SK-N-SH (cell line): ENCODE measurements around the gene RNF150. TPM values are rescaled to one million over a fixed set of nuclear protein-coding genes. Genes with fewer than 3 reads are reported as not detected.
"Not testable (repeated sequence)": the region's sequence is repeated elsewhere in the genome, so short reads cannot be mapped to it uniquely, and the experiment has no call there.

Experiments used
- CTCF ChIA-PET: fragments of 300-600, 350-600 bp; formaldehyde crosslinking; extraction: SDS; loops from one replicate; lab custom pipeline; 2021; lab: Yijun Ruan, JAX
- POLR2A ChIA-PET: fragments of 350-600 bp; sonication (Branson Sonifier 250); formaldehyde crosslinking; extraction: SDS; loops from one replicate; lab custom pipeline; 2020; ENCODE audit warnings: antibody characterized with exemption, inconsistent platforms; lab: Yijun Ruan, JAX
- DNase-seq: peaks from one replicate; pipeline ENCODE4 v3.0.0; 2012
- H2AFZ ChIP-seq: fragments of 200-600 bp; sonication (generic); 2 replicates; pipeline ENCODE4 v1.8.1; 2016; ENCODE audit warnings: antibody characterized with exemption, mild to moderate bottlenecking, low read depth
- H3F3A ChIP-seq: fragments of 200-600 bp; sonication (generic); replicated peaks from 2 replicates; pipeline ENCODE3; 2016; ENCODE audit warnings: antibody characterized with exemption, mild to moderate bottlenecking; ENCODE audit not compliant: insufficient read depth
- H3K27ac ChIP-seq, 2 experiments: fragments of 200-500 bp in 1 of 2; fragments of 200-600 bp in 1 of 2; sonication (Bioruptor generic) in 1 of 2; sonication (generic), shearing (Covaris generic) in 1 of 2; 2 replicates each; pipeline versions ENCODE4 v1.5.1 to v1.6.1; 2014 to 2016; ENCODE audit warnings: low read depth in 2 of 2, inconsistent platforms in 1 of 2, low read length in 1 of 2, mild to moderate bottlenecking in 1 of 2, mixed read lengths in 1 of 2
- H3K27me3 ChIP-seq: fragments of 200-600 bp; sonication (generic), shearing (Covaris generic); 2 replicates; pipeline ENCODE4 v1.6.1; 2016; ENCODE audit warnings: mixed run types; ENCODE audit not compliant: insufficient read depth
- H3K36me3 ChIP-seq, 2 experiments: fragments of 200-500 bp in 1 of 2; fragments of 200-600 bp in 1 of 2; sonication (Bioruptor generic) in 1 of 2; sonication (generic) in 1 of 2; replicated peaks in 1 of 2; 2 replicates each; pipeline versions ENCODE3 to v1.5.1; 2014 to 2016; ENCODE audit warnings: low read length in 1 of 2, mild to moderate bottlenecking in 1 of 2; ENCODE audit not compliant: insufficient read depth in 2 of 2, control insufficient read depth in 1 of 2
- H3K4me1 ChIP-seq, 2 experiments: fragments of 200-500 bp in 1 of 2; fragments of 200-600 bp in 1 of 2; sonication (Bioruptor generic) in 1 of 2; sonication (generic), shearing (Covaris generic) in 1 of 2; 2 replicates each; pipeline versions ENCODE4 v1.5.1 to v1.6.1; 2014 to 2016; ENCODE audit warnings: low read depth in 1 of 2, low read length in 1 of 2, mixed run types in 1 of 2; ENCODE audit not compliant: insufficient read depth in 2 of 2, control insufficient read depth in 1 of 2
- H3K4me2 ChIP-seq: fragments of 200-600 bp; sonication (generic), shearing (Covaris generic); 2 replicates; pipeline ENCODE4 v1.6.1; 2017; ENCODE audit warnings: mixed run types
- H3K4me3 ChIP-seq, 2 experiments: fragments of 200-500 bp in 1 of 2; fragments of 200-600 bp in 1 of 2; sonication (Bioruptor generic) in 1 of 2; sonication (generic), shearing (Covaris generic) in 1 of 2; 2 replicates each; pipeline versions ENCODE4 v1.5.1 to v1.8.1; 2014 to 2016; ENCODE audit warnings: low read depth in 2 of 2, inconsistent platforms in 1 of 2, low read length in 1 of 2, mild to moderate bottlenecking in 1 of 2, mixed read lengths in 1 of 2, moderate library complexity in 1 of 2
- H3K79me2 ChIP-seq: fragments of 200-600 bp; sonication (generic); 2 replicates; pipeline ENCODE4 v1.8.1; 2017; ENCODE audit warnings: mild to moderate bottlenecking; ENCODE audit not compliant: insufficient read depth
- H3K9ac ChIP-seq: fragments of 200-600 bp; sonication (generic); 2 replicates; pipeline ENCODE4 v1.6.1; 2017; ENCODE audit warnings: mixed run types
- H3K9me2 ChIP-seq: fragments of 200-600 bp; sonication (generic); 2 replicates; pipeline ENCODE4 v1.6.1; 2017; ENCODE audit warnings: mixed run types
- H3K9me3 ChIP-seq: fragments of 200-600 bp; sonication (generic); 2 replicates; pipeline ENCODE4 v1.6.1; 2017; ENCODE audit warnings: mixed run types, mild to moderate bottlenecking, moderate library complexity
- H4K20me1 ChIP-seq: fragments of 200-600 bp; sonication (generic); 2 replicates; pipeline ENCODE4 v1.6.1; 2017; ENCODE audit warnings: mild to moderate bottlenecking, mixed run types; ENCODE audit not compliant: insufficient read depth
- FOXM1 ChIP-seq: IDR thresholded peaks from 2 replicates; pipeline ENCODE4 v1.4.0; 2012; ENCODE audit warnings: low read depth, mild to moderate bottlenecking
- GABPA ChIP-seq: IDR thresholded peaks from 2 replicates; pipeline ENCODE4 v1.4.0; 2012; ENCODE audit warnings: low read depth, mild to moderate bottlenecking
- JUND ChIP-seq: IDR thresholded peaks from 2 replicates; pipeline ENCODE4 v1.4.0; 2012
- MEF2A ChIP-seq: IDR thresholded peaks from 2 replicates; pipeline ENCODE4 v1.4.0; 2012; ENCODE audit warnings: low read depth, borderline replicate concordance
- NFIC ChIP-seq: IDR thresholded peaks from 2 replicates; pipeline ENCODE4 v1.4.0; 2012; ENCODE audit warnings: borderline replicate concordance
- NRF1 ChIP-seq: IDR thresholded peaks from 2 replicates; pipeline ENCODE4 v1.6.1; 2012; ENCODE audit warnings: low read depth, mild to moderate bottlenecking, low read length
- RCOR1 ChIP-seq: fragments of 150-350 bp; IDR thresholded peaks from 2 replicates; pipeline ENCODE4 v1.6.1; 2017; ENCODE audit warnings: antibody characterized with exemption, low read length
- RFX5 ChIP-seq: IDR thresholded peaks from 2 replicates; pipeline ENCODE4 v1.6.1; 2012; ENCODE audit warnings: mild to moderate bottlenecking, improper control_type of control experiment, low read length
- SMC3 ChIP-seq: IDR thresholded peaks from 2 replicates; pipeline ENCODE4 v1.6.1; 2012; ENCODE audit warnings: low read depth, low read length, improper control_type of control experiment
- TCF12 ChIP-seq: IDR thresholded peaks from 2 replicates; pipeline ENCODE4 v1.4.0; 2012
- ZBTB33 ChIP-seq: IDR thresholded peaks from 2 replicates; pipeline ENCODE4 v1.4.0; 2012; ENCODE audit warnings: low read depth, borderline replicate concordance
- whole genome bisulfite sequencing: methylation state at CpG from one replicate; pipeline ENCODE4 v1.1.6; 2017; ENCODE audit warnings: low lambda C conversion rate; 5-methylcytosine and 5-hydroxymethylcytosine counted together
- polyA plus RNA-seq, 3 experiments: library from polyadenylated mRNA; depleted of rRNA; stranded (reverse); fragments of >200 nt; gene quantifications; 2 replicates each; pipeline ENCODE4 v1.2.3, GENCODE V29; 2012
- TF ChIP-seq, protein P1 (sequence below): fragments of 150-350 bp; IDR thresholded peaks from 2 replicates; pipeline ENCODE4 v1.6.1; 2016; ENCODE audit warnings: mild to moderate bottlenecking, low read depth, low read length
- TF ChIP-seq, protein P2 (sequence below): fragments of 200-600 bp; sonication (generic); IDR thresholded peaks from 2 replicates; pipeline ENCODE4 v1.6.1; 2017; ENCODE audit warnings: antibody characterized with exemption, mild to moderate bottlenecking, moderate library complexity
- TF ChIP-seq, protein P3 (sequence below): IDR thresholded peaks from 2 replicates; pipeline ENCODE4 v1.4.0; 2012; ENCODE audit warnings: low read depth, borderline replicate concordance
- TF ChIP-seq, protein P4 (sequence below): IDR thresholded peaks from 2 replicates; pipeline ENCODE4 v1.4.0; 2012; ENCODE audit warnings: low read depth

Gene RNF150
- polyA plus RNA-seq, 1 of the 3 experiments (the other 2 are of a cell fraction) = 5.8 TPM

DNA sequence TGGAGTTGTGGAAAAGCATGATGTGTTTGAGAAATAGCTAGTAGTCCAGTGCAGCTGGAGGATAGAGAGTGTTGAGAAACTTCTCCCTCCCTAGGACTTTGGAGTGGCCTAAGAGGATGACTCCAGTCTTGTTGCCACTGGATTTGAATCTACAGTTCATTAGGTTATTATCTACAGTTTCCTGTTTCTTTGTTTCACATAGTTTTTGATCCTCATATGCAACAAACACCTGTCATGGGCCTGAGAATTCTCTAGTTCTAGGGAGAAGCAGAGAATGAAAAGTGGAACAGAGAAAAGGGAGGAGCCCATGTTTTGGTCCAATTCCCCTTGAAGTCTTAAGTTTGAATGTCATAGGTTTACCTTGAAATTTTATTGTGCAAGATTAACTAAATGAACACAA is 303.4 kb downstream of the RNF150 start:
- no peak overlapping the region for H3K4me3 ChIP-seq
- H4K20me1 ChIP-seq = no peaks in the 10 kb centered on the region
- DNase-seq = no peak
- no peaks in the 10 kb centered on the region for H3K36me3 ChIP-seq
- no peak overlapping the region for H3K9ac ChIP-seq
- H3K27ac ChIP-seq = no peak overlapping the region
- no peaks in the 10 kb centered on the region for H3K9me2 ChIP-seq
- H3F3A ChIP-seq = no peaks in the 10 kb centered on the region
- no peak for TF ChIP-seq NFIC
- TF ChIP-seq, protein P1, sequence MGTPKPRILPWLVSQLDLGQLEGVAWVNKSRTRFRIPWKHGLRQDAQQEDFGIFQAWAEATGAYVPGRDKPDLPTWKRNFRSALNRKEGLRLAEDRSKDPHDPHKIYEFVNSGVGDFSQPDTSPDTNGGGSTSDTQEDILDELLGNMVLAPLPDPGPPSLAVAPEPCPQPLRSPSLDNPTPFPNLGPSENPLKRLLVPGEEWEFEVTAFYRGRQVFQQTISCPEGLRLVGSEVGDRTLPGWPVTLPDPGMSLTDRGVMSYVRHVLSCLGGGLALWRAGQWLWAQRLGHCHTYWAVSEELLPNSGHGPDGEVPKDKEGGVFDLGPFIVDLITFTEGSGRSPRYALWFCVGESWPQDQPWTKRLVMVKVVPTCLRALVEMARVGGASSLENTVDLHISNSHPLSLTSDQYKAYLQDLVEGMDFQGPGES = no peak
- no peak for TF ChIP-seq RFX5
- no peaks in the 10 kb centered on the region for H3K27me3 ChIP-seq
- H3K4me1 ChIP-seq = no peaks in the 10 kb centered on the region
- H3K79me2 ChIP-seq = no peaks in the 10 kb centered on the region
- ChIA-PET CTCF (interaction anchor here (0.8 kb wide), 1 partner anchor 11 kb away, joined by 3 read pairs; no protein-coding TSS in a partner anchor), POLR2A (no interaction called here)
- H3K9me3 ChIP-seq = no peaks in the 10 kb centered on the region
- no peak overlapping the region for H3K4me2 ChIP-seq
- H2AFZ ChIP-seq = no peak overlapping the region

DNA sequence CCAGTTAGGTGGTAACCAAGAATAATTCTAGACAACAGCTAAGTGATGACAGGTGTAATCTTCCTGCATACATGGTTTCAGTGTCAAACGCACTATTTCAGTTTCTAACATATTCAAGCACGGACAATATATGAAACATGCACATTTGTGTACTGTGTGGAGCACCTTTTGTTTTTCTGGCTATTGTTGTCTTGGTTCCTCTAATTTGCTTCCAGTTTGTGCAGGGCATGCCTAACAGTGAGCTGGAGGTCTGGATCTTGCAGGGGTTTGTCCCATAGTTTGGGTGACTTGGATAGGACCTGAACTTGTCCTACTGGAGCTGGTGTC is 306.6 kb downstream of the RNF150 start:
- no peak overlapping the region for H3K4me2 ChIP-seq
- no peaks in the 10 kb centered on the region for H3K4me1 ChIP-seq
- no peaks in the 10 kb centered on the region for H3F3A ChIP-seq
- POLR2A ChIA-PET = no interaction called here
- WGBS = 83% methylated on average over 2 of the region's 2 CpGs
- no peak overlapping the region for H2AFZ ChIP-seq
- no peaks in the 10 kb centered on the region for H3K36me3 ChIP-seq
- H3K9me3 ChIP-seq = no peaks in the 10 kb centered on the region
- no peak overlapping the region for H3K27ac ChIP-seq
- no peaks in the 10 kb centered on the region for H3K9me2 ChIP-seq
- no peak overlapping the region for H3K4me3 ChIP-seq
- no peak for TF ChIP-seq MEF2A
- TF ChIP-seq ZBTB33 = no peak
- TF ChIP-seq, protein P2, sequence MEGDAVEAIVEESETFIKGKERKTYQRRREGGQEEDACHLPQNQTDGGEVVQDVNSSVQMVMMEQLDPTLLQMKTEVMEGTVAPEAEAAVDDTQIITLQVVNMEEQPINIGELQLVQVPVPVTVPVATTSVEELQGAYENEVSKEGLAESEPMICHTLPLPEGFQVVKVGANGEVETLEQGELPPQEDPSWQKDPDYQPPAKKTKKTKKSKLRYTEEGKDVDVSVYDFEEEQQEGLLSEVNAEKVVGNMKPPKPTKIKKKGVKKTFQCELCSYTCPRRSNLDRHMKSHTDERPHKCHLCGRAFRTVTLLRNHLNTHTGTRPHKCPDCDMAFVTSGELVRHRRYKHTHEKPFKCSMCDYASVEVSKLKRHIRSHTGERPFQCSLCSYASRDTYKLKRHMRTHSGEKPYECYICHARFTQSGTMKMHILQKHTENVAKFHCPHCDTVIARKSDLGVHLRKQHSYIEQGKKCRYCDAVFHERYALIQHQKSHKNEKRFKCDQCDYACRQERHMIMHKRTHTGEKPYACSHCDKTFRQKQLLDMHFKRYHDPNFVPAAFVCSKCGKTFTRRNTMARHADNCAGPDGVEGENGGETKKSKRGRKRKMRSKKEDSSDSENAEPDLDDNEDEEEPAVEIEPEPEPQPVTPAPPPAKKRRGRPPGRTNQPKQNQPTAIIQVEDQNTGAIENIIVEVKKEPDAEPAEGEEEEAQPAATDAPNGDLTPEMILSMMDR = no peak
- no peak for TF ChIP-seq JUND
- TF ChIP-seq, protein P3, sequence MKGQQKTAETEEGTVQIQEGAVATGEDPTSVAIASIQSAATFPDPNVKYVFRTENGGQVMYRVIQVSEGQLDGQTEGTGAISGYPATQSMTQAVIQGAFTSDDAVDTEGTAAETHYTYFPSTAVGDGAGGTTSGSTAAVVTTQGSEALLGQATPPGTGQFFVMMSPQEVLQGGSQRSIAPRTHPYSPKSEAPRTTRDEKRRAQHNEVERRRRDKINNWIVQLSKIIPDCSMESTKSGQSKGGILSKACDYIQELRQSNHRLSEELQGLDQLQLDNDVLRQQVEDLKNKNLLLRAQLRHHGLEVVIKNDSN = no peak
- no peak for TF ChIP-seq GABPA
- no peak for TF ChIP-seq FOXM1
- no peak for TF ChIP-seq RCOR1
- TF ChIP-seq SMC3 = no peak
- no peak for TF ChIP-seq TCF12
- TF ChIP-seq, protein P4, sequence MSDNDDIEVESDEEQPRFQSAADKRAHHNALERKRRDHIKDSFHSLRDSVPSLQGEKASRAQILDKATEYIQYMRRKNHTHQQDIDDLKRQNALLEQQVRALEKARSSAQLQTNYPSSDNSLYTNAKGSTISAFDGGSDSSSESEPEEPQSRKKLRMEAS = no peak
- TF ChIP-seq NRF1 = no peak
- no peak for TF ChIP-seq RFX5
- H3K9ac ChIP-seq = no peak overlapping the region
- no peaks in the 10 kb centered on the region for H4K20me1 ChIP-seq
- CTCF ChIA-PET = no interaction called here
- H3K79me2 ChIP-seq = no peaks in the 10 kb centered on the region
- no peak for DNase-seq
- H3K27me3 ChIP-seq = no peaks in the 10 kb centered on the region

GRCh38 chr4:140820520-140820919 is 312.7 kb downstream of the RNF150 start:
- POLR2A ChIA-PET, H3K9me3 ChIP-seq, H3K36me3 ChIP-seq, H3K9me2 ChIP-seq, H3K4me2 ChIP-seq, H3F3A ChIP-seq, H4K20me1 ChIP-seq, H3K27me3 ChIP-seq, H3K27ac ChIP-seq, H3K4me3 ChIP-seq, DNase-seq, H3K9ac ChIP-seq, H2AFZ ChIP-seq, CTCF ChIA-PET, H3K4me1 ChIP-seq, H3K79me2 ChIP-seq: not testable (repeated sequence)
- WGBS = 60% methylated on average over 3 of the region's 3 CpGs
